ENCODE data around the gene STK33. TPM values are rescaled to one million over a fixed set of nuclear protein-coding genes. Genes with fewer than 3 reads are reported as not detected.

STK33 gene
- total and polyA plus RNA-seq, 2 donors (not counting 3 experiments of a cell fraction or from before 2014, with no cell fraction given) = 0.63 to 3.4 TPM

DNA sequence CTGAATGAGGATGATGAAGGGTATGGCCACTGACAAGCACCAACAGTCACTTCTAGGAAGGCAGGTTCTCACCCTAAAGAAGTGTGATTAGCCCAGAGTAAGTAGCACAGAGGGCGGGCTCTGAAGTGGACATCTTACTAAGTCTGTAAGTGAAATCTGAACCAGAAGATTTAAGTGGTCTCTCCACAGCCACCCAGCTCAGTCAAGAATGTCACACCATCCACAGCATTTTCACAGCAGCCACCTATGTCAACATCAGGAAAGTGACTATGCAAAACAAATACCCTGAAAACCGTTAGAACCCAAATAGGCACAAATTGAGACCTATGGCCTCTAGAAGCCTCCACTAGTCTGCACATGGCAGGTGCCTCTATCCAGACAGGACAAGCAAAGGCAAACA is 23.0 kb upstream of the STK33 start:
- intact Hi-C loops (cut with micrococcal nuclease) (no loop called here), dilution Hi-C loops (cut with MboI; ENCODE audit: extremely low pct_ligation_motif_present, low sequenced_read_pairs) (no loop called here)
- no peak overlapping the region for H3K9ac ChIP-seq (replicated peaks; ENCODE audit: extremely low read depth, insufficient read depth, low read length)
- no peak overlapping the region for H3K4me2 ChIP-seq (ENCODE audit: insufficient read depth, low read length)
- no peak for TF ChIP-seq POLR2AphosphoS5 (IDR thresholded peaks at IDR 0.05; ENCODE audit: insufficient read depth, low read depth, low read length)
- no peak for TF ChIP-seq EZH2 (IDR thresholded peaks at IDR 0.05; ENCODE audit: borderline replicate concordance, low read depth, low read length, severe bottlenecking)
- TF ChIP-seq, protein P1, sequence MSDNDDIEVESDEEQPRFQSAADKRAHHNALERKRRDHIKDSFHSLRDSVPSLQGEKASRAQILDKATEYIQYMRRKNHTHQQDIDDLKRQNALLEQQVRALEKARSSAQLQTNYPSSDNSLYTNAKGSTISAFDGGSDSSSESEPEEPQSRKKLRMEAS (IDR thresholded peaks at IDR 0.05; ENCODE audit: insufficient read depth, insufficient read length) = no peak
- TF ChIP-seq MYC (IDR thresholded peaks at IDR 0.05; ENCODE audit: low read depth, low read length) = no peak
- no peak for TF ChIP-seq POLR2A (IDR thresholded peaks at IDR 0.05; ENCODE audit: low read depth, low read length)
- TF ChIP-seq, protein P2, sequence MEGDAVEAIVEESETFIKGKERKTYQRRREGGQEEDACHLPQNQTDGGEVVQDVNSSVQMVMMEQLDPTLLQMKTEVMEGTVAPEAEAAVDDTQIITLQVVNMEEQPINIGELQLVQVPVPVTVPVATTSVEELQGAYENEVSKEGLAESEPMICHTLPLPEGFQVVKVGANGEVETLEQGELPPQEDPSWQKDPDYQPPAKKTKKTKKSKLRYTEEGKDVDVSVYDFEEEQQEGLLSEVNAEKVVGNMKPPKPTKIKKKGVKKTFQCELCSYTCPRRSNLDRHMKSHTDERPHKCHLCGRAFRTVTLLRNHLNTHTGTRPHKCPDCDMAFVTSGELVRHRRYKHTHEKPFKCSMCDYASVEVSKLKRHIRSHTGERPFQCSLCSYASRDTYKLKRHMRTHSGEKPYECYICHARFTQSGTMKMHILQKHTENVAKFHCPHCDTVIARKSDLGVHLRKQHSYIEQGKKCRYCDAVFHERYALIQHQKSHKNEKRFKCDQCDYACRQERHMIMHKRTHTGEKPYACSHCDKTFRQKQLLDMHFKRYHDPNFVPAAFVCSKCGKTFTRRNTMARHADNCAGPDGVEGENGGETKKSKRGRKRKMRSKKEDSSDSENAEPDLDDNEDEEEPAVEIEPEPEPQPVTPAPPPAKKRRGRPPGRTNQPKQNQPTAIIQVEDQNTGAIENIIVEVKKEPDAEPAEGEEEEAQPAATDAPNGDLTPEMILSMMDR (IDR thresholded peaks at IDR 0.05; ENCODE audit: extremely low read depth in 1 of 2, insufficient read depth in 1 of 2, low read depth in 1 of 2, low read length in 2 of 2) = no peak
- TF ChIP-seq JUN (IDR thresholded peaks at IDR 0.05; ENCODE audit: borderline replicate concordance, insufficient read depth, insufficient read length, low read depth) = no peak
- no peak for TF ChIP-seq GATA2 (IDR thresholded peaks at IDR 0.05; ENCODE audit: insufficient read depth, insufficient read length, low read depth, low read length)
- TF ChIP-seq FOS (IDR thresholded peaks at IDR 0.05; ENCODE audit: borderline replicate concordance, insufficient read depth, low read length) = no peak
- H3K4me1 ChIP-seq (ENCODE audit: control insufficient read depth, extremely low read depth, insufficient read depth, low read length) = peaks cover 12% of the 10 kb centered on the region
- FAIRE-seq = no peak
- no peak for DNase-seq (ENCODE audit: low read depth, low spot score)
- no peaks in the 10 kb centered on the region for H4K20me1 ChIP-seq (replicated peaks; ENCODE audit: control insufficient read depth, extremely low read depth, insufficient read depth, low read length)
- H3K36me3 ChIP-seq (ENCODE audit: control insufficient read depth in 2 of 2, extremely low read depth in 1 of 2, insufficient read depth in 2 of 2, low read length in 2 of 2) = peaks cover 0 to 1% of the 10 kb centered on the region in 2 experiments
- no peak overlapping the region for H3K27ac ChIP-seq (ENCODE audit: insufficient read depth, low read depth, low read length)
- BruUV-seq (replicated peaks) = no TSS peak
- ChIA-PET POLR2A (no interaction called here), CTCF (interaction anchor here (1.0 to 1.4 kb wide), 2 partner anchors 10 to 22 kb away, joined by 3 read pairs; no protein-coding TSS in a partner anchor)
- no peaks in the 10 kb centered on the region for H3K9me1 ChIP-seq (replicated peaks; ENCODE audit: control insufficient read depth, extremely low read depth, insufficient read depth, low read length)
- no peaks in the 10 kb centered on the region for H3K27me3 ChIP-seq (ENCODE audit: control insufficient read depth in 2 of 2, insufficient read depth in 2 of 2, low read length in 2 of 2)
- no peaks in the 10 kb centered on the region for H3K9me3 ChIP-seq (replicated peaks; ENCODE audit: control insufficient read depth, insufficient read depth, low read length)
- H3K79me2 ChIP-seq (ENCODE audit: control insufficient read depth, insufficient read depth, low read length) = no peaks in the 10 kb centered on the region
- H3K4me3 ChIP-seq (replicated peaks in 1 of 3; ENCODE audit: insufficient read depth in 1 of 3, low read depth in 1 of 3, low read length in 3 of 3) = no peak overlapping the region
- no peak overlapping the region for H2AFZ ChIP-seq (ENCODE audit: low read depth, low read length)
